HG03066 (cell line): ENCODE results near the gene GLTP.
"Not testable (repeated sequence)": the region's sequence is repeated elsewhere in the genome, so short reads cannot be mapped to it uniquely, and the experiment has no call there.

ENCODE experiments used
- ATAC-seq: cut with Tn5 transposase; IDR thresholded peaks from one replicate; pipeline ENCODE4 v1.9.1; 2021; ENCODE audit warnings: low read depth; ENCODE audit not compliant: unreplicated experiment

Gene GLTP

GRCh38 chr12:109905301-109905700 lies 25.0 kb upstream of the GLTP start:
- ATAC-seq: no peak

DNA sequence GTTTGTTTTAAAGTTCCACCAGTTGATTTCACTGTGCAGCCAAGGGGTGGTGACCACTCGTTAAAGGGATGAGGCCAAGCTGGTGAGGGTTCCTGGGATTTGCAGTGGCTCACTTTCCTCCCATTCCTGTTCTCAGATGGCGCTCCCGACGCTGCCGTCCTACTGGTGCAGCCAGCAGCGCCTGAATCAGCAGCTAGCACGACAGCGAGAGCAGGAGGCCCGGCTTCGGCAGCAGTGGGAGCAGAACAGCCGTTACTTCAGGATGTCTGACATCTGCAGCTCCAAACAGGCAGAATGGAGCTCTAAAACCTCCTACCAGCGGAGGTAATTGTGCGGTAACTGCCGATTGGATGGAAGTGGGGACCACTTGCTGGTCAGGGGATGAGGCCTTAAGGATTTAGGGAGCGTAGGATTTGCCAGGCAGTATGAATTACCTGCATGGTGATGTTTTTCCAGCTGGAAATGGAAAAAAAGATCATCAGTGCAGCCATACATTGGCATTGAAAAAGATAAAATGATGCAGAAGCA lies 22.6 kb upstream of the GLTP start:
- no peak for ATAC-seq

DNA sequence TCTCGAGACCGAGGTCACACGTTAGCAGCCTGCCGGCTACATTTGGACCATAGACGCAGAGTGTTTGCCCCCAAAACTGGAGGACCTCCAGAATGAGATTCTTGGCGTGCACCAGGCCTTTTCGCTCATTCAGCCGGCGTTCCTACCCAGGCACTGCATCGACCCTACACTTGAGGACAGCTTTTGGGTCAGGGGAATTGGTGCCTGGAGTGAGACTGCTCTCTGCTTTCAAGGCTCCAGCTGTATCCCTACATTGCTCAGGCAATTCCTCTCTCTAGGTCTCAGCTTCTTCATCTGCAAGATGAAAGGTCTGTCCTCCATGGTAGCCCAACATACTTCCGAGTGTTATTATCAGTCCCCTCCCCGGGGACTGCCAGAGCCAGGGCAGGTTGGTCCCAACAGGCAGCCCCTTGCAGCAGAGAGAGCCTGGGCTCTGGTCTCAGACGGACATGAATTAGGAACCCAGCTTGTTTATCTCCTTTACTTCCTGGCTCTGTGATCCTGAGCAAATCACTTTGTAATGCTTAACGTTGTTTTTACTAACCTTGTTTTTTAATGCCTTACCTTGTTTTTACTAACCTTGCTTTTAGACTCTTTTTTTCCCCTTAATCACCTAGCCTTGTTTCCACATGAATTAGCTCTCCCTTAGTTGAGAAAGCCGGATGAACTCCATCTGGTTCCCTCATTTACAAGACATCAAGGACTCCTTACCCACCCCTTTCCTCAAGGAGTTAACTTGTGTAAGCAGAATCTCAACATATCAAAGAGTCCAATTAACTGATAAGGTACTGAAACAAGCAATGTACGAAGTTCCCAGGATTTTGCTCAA lies 20.6 kb upstream of the GLTP start:
- ATAC-seq: peak; percentile 9

GRCh38 chr12:109899783-109900751 lies 19.7 kb upstream of the GLTP start, which contains the start of gene TCHP:
TSS of gene TCHP (plus strand) at chr12:109900274. CDS start at chr12:109903027, 2,753 bp downstream.
- ATAC-seq: peak; percentile 71

DNA sequence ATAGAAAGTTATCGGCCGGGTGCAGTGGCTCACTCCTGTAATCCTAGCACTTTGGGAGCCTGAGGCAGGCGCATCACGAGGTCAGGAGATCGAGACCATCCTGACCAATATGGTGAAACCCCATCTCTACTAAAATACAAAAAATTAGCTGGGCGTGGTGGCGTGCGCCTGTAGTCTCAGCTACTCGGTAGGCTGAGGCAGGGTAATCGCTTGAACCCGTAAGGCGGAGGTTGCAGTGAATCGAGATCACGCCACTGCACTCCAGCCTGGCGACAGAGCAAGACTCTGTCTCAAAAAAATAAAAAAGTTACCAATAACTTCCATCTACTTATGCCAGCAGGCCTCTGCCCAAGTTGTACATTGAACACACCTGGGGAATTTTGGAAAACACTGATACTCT lies 19.0 kb upstream of the GLTP start:
- ATAC-seq: not testable (repeated sequence)

GRCh38 chr12:109897029-109897428 lies 16.7 kb upstream of the GLTP start:
- ATAC-seq: no peak

GRCh38 chr12:109896188-109896587 lies 15.8 kb upstream of the GLTP start:
- ATAC-seq: no peak

- no peak for ATAC-seq
These were observed 14.6 kb upstream of the GLTP start for GRCh38 chr12:109894939-109895338.

GRCh38 chr12:109893261-109893995 lies 13.1 kb upstream of the GLTP start:
- ATAC-seq: no peak

DNA sequence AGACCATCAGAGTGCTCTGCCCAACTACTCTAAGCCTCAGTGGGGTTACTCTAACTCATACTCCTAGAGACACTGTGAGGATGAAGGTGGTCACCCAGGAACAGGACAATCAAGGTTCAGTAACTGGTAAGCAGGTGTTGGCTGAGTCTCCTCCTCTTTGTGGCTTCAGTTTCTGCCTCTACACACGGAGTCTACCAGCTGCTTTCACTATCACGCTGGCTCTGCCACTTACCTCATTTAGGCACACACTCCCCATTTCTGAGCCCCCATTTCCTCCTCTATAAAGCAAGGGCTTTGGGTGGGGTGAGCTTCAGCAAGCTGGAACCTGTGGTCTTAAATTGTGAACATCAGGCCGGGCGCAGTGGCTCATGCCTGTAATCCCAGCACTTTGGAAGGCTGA lies 12.4 kb upstream of the GLTP start:
- peak; percentile 53 for ATAC-seq

- no peak for ATAC-seq
These were observed 11.9 kb upstream of the GLTP start for GRCh38 chr12:109892165-109892715.

DNA sequence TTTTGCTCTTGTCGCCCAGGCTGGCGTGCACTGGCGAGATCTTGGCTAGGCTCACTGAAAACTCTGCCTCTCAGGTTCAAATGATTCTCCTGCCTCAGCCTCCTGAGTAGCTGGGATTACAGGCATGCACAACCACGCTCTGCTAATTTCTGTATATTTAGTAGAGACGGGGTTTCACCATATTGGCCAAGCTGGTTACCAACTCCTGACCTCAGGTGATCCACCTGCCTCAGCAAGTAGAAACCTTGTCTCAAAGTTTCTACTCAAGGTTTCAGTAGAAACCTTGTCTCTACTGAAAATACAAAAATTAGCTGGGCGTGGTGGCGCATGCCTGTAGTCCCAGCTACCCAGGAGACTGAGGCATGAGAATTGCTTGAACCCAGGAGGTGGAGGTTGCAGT lies 11.4 kb upstream of the GLTP start:
- ATAC-seq: not testable (repeated sequence)

DNA sequence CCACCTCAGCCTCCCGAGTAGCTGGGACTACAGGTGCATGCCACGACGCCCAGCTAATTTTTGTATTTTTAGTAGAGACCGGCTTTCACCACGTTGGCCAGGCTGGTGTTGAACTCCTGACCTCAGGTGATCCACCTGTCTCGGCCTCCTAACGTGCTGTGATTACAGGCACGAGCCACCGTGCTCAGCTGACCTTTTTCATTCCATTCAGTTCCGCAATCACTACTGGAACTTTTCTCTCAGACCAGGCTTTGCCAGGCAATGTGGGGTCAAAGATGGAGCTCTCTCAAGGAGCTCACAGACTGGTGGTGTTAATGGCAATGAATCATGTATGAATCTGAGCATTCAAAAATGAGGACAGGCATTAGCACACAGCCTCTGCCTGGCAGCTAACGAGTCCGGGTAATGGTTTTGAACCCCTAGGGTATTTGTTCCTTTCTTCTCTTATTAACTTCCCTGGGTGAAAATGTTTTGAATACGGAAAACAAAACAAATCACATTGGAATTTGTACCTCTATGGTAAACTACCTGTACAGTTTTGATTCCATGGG lies 10.4 kb upstream of the GLTP start:
- ATAC-seq: no peak

DNA sequence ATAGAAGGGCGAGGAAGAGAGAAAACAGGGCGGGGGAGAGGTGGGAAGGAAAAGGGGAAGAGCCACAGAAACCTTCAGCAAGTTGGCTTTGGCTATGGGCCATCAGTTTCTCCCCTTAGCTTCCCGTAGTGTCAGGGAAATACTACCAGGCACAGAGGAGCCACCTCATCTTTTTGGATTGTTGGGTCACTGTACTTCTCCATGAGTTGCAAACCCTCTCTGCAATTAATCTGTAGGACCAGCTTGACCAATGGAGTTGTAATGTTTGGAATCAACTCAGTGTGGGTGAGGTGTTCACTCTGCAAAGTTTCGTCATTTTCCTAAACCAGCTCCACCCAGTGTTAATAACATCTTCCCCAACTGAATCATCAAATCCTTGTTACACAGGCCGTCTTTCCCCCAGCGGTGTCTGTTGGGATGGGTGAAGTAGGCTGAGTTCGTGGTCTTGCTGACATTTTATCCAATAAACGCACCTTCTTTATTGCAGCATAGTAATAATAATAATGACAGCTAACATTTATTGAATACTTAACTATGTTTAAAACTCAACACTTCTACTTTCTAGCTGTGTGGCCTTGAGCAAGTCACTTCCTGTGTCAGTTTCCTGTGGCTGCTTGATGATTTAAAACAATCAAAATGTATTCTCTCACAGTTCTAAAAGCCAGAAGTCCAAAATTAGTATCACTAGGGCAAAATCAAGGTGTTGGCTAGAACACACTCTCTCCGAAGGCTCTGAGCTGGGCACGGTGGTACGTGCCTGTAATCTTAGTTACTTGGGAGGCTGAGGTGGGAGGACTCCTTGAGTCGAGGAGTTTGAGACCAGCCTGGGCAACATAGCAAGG lies 8.1 kb upstream of the GLTP start:
- no peak for ATAC-seq

GRCh38 chr12:109885616-109886015 lies 5.3 kb upstream of the GLTP start:
- no peak for ATAC-seq

- no peak for ATAC-seq
These were observed 3.1 kb upstream of the GLTP start for GRCh38 chr12:109883461-109883860.

DNA sequence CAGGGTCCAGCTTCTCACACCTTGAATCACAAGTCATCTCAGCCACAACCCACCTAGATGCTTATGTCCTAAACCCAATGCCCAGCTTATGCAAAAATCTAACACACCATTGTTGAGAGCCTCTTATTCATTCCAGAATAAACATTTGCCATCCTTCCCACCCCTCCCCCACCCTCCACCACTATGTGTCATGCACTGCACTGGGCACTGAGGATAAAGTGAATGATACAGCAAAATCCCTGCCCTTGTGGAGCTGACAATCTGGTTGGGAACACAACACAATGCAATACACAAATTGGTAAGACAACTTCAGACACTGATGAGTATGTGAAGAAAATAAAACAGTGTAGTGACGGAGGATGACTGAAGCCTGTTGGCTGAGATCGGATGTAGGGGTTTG lies 1.4 kb upstream of the GLTP start:
- ATAC-seq: no peak

DNA sequence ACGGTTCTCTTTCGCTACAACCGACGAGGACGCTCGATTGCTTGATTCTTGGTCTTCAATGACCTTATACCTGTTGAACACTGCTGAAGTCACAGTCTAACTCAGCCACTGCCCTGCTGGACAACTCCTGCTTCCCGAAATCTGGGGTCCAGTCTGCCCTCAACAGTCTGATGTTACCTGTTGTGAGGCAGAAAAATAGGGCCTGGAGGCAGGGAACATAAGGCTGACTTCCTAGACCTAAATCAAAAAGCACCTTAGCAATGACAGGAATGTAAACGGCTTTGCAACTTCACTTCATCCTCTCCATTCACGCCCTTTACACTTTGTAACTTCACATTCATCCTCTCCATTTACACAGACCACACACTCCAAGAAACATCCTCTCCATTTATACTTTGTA lies 597 bp upstream of the GLTP start:
- no peak for ATAC-seq
